Sigmoid colon (tissue), 7 donors: Measurements from ENCODE around the gene SCT. TPM values are rescaled to one million over a fixed set of nuclear protein-coding genes. Genes with fewer than 3 reads are reported as not detected.

ENCODE experiments used
- DNase-seq: peaks from one replicate; pipeline ENCODE4 v3.0.0-alpha.2; 2019
- H3K27ac ChIP-seq, 4 donors: fragments of 200-600 bp; sonication (generic); one replicate each; pipeline ENCODE4 v1.5.1; 2016 to 2019; ENCODE audit warnings: mild to moderate bottlenecking in 1 of 4
- H3K27me3 ChIP-seq, 3 donors: fragments of 200-600 bp; sonication (generic); one replicate each; pipeline ENCODE4 v1.5.1; 2019; ENCODE audit warnings: mild to moderate bottlenecking in 1 of 3
- H3K36me3 ChIP-seq, 4 donors: fragments of 200-600 bp; sonication (generic); one replicate each; pipeline ENCODE4 v1.5.1; 2016 to 2019
- H3K4me1 ChIP-seq, 4 donors: fragments of 200-600 bp; sonication (generic); one replicate each; pipeline ENCODE4 v1.5.1; 2017 to 2019
- H3K4me3 ChIP-seq, 4 donors: fragments of 200-600 bp; sonication (generic); one replicate each; pipeline ENCODE4 v1.5.1; 2017 to 2019; ENCODE audit warnings: mild to moderate bottlenecking in 2 of 4, moderate library complexity in 1 of 4
- H3K9me3 ChIP-seq, 4 donors: fragments of 200-600 bp in 3 of 4; sonication (generic) in 3 of 4; one replicate each; pipeline versions ENCODE4 v1.5.1 to v1.6.1; 2013 to 2019
- EP300 ChIP-seq, 4 donors: sonication (generic); formaldehyde crosslinking; IDR thresholded peaks; one replicate each; pipeline ENCODE4 v1.6.1; 2017; ENCODE audit warnings: antibody characterized with exemption in 4 of 4
- POLR2A ChIP-seq, 2 donors: fragments of 450-650 bp; IDR thresholded peaks; one replicate each; pipeline ENCODE4 v1.6.1; 2016; ENCODE audit warnings: antibody characterized with exemption in 2 of 2, mild to moderate bottlenecking in 2 of 2, moderate library complexity in 2 of 2
- POLR2AphosphoS5 ChIP-seq, 4 donors: sonication (generic); formaldehyde crosslinking; IDR thresholded peaks; one replicate each; pipeline ENCODE4 v1.6.1; 2017; ENCODE audit warnings: antibody characterized with exemption in 4 of 4
- WGBS, 2 donors: extraction: QIAGEN DNeasy Blood & Tissue Kit; methylation state at CpG; one replicate each; pipeline ENCODE4 v1.1.7; 2013; 5-methylcytosine and 5-hydroxymethylcytosine counted together
- intact Hi-C: fragments of 100-400 bp; cut with DNase I; formaldehyde crosslinking; loops from one replicate; pipeline ENCODE4 v1.15.1; 2023
- polyA plus RNA-seq, 3 donors: library from polyadenylated mRNA; stranded (reverse); fragments of 200-250 nt; gene quantifications; one replicate each; pipeline ENCODE4 v1.2.3, GENCODE V29; 2013
- total RNA-seq, 4 donors: library from RNA; depleted of rRNA; stranded (reverse); fragments of >200 nt; gene quantifications; one replicate each; pipeline ENCODE4 v1.1.0, GENCODE V29; 2016
- TF ChIP-seq, protein P1 (sequence below), 4 experiments: fragments of 450-650 bp in 3 of 4; fragments of 200-600 bp in 1 of 4; IDR thresholded peaks; one replicate each; pipeline ENCODE4 v1.5.1; 2016 to 2019; ENCODE audit warnings: antibody characterized with exemption in 4 of 4, mild to moderate bottlenecking in 3 of 4, moderate library complexity in 2 of 4
- donor health status: healthy with polysubstance abuse.
- donor health status: Bipolar disorder and iron deficiency.
- donor health status: healthy.

The SCT gene
- total and polyA plus RNA-seq, 7 donors, result 1.1 TPM; not detected in 6

DNA sequence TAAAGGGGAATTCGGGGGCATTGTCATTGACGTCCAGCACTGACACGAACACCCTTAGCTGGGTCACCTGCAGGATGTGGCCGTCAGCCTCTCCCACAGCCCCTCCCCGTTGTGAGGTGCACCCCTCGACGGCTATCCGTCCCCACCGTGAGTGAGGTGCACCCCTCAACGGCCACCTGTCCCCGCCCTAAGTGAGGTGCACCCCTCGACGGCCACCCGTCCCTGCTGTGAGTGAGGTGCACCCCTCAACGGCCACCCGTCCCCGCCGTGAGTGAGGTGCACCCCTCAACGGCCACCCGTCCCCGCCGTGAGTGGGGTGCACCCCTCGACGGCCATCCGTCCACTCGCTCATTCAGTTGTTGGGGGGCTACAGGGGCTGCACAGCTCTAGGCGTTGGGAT is 5.1 kb downstream of the SCT start:
- Histone ChIP-seq H3K4me3 (no peak overlapping the region), H3K27me3 (peaks cover 0 to 37% (median 0%) of the 10 kb centered on the region in 3 donors), H3K4me1 (peaks cover 0 to 8% (median 7%) of the 10 kb centered on the region in 4 donors), H3K27ac (no peak overlapping the region), H3K9me3 (no peaks in the 10 kb centered on the region), H3K36me3 (peaks cover 0 to 27% (median 8%) of the 10 kb centered on the region in 4 donors)
- intact Hi-C loops, result no loop called here
- no peak for DNase-seq
- 84 to 90% methylated on average over 27 of the region's 27 CpGs for WGBS, 2 donors
- TF ChIP-seq, protein P1, sequence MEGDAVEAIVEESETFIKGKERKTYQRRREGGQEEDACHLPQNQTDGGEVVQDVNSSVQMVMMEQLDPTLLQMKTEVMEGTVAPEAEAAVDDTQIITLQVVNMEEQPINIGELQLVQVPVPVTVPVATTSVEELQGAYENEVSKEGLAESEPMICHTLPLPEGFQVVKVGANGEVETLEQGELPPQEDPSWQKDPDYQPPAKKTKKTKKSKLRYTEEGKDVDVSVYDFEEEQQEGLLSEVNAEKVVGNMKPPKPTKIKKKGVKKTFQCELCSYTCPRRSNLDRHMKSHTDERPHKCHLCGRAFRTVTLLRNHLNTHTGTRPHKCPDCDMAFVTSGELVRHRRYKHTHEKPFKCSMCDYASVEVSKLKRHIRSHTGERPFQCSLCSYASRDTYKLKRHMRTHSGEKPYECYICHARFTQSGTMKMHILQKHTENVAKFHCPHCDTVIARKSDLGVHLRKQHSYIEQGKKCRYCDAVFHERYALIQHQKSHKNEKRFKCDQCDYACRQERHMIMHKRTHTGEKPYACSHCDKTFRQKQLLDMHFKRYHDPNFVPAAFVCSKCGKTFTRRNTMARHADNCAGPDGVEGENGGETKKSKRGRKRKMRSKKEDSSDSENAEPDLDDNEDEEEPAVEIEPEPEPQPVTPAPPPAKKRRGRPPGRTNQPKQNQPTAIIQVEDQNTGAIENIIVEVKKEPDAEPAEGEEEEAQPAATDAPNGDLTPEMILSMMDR (IDR thresholded peaks at IDR 0.05), result no peak

DNA sequence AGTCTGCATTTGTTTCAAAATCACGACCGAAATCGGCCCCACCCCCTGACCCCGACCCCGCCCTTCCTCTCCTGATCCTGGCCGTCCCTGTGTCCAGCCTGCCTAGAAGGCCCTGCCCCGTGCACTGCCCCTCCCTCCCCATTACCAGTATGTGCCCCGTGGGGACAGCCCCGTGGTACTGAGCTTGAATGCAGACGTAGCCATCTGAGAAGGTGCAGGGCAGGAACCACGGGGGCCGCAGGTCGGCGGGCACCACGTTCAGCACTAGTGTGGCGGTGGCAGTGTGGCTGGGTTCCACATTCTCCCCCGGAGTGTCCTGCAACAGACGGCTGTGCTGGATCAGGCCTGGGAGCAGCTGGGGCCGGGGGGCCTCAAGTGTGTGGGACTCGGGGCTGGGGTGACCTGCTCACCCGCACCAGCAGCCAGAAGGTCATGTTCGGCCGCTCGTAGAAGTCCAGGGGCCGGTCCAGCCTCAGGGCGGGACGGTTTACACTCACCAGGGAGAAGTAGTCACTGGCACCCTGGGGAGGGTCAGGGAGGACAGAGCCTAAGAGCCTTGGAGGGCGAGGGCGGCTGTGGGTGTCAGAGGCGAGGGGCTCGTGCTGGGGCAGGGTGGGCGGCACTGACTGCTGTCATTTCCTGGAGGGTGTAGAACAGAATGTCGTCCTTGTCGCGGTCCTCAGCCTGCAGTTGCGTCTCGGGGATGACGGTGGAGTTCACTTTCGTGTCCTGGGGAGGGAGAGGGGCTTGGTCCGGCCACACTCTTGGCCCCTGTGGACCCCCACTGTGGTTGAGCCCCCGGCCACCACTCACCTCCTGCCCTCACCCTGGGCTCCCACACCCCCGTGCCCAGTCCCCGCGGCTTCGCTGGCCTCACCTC is 5.8 kb downstream of the SCT start:
- peaks cover 0 to 6% (median 5%) of the 10 kb centered on the region in 4 donors for H3K4me1 ChIP-seq
- peaks cover 0 to 31% (median 0%) of the 10 kb centered on the region in 3 donors for H3K27me3 ChIP-seq
- no peak overlapping the region for H3K4me3 ChIP-seq
- TF ChIP-seq, protein P1 (IDR thresholded peaks at IDR 0.05), result no peak
- TF ChIP-seq POLR2A (IDR thresholded peaks at IDR 0.05) (no peak), EP300 (IDR thresholded peaks at IDR 0.05) (no peak), POLR2AphosphoS5 (IDR thresholded peaks at IDR 0.05) (no peak)
- intact Hi-C loops, result no loop called here
- H3K27ac ChIP-seq, result no peak overlapping the region
- H3K36me3 ChIP-seq, result peaks cover 0 to 27% (median 8%) of the 10 kb centered on the region in 4 donors
- DNase-seq, result peak; percentile 64
- WGBS, 2 donors, result 77% methylated on average over 45 of the region's 45 CpGs
- H3K9me3 ChIP-seq, result no peaks in the 10 kb centered on the region

DNA sequence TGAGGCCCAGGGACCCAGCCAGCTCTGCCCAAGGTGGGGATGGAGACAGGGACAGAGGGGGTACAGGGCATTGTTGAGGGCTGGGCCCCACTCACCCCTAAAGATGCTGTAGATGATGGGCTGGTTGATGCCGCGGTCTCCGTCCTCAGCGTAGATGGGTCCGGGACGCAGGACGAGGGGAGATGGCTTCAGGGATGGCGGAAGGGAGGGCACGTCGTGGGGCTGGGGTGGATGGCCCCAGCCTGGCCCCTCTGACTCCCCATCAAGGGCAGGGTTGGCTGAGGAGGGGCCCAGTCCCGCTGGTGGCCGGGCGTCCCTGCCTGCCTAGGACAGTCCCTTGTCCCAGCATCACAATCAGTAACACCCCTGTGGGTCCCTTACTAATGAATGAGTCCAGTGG is 6.8 kb downstream of the SCT start:
- TF ChIP-seq POLR2AphosphoS5 (IDR thresholded peaks at IDR 0.05), result no peak
- TF ChIP-seq POLR2A (IDR thresholded peaks at IDR 0.05), result no peak
- TF ChIP-seq EP300 (IDR thresholded peaks at IDR 0.05), result no peak
- 96 to 97% methylated on average over 13 of the region's 13 CpGs for WGBS, 2 donors
- intact Hi-C loops, result no loop called here

DNA sequence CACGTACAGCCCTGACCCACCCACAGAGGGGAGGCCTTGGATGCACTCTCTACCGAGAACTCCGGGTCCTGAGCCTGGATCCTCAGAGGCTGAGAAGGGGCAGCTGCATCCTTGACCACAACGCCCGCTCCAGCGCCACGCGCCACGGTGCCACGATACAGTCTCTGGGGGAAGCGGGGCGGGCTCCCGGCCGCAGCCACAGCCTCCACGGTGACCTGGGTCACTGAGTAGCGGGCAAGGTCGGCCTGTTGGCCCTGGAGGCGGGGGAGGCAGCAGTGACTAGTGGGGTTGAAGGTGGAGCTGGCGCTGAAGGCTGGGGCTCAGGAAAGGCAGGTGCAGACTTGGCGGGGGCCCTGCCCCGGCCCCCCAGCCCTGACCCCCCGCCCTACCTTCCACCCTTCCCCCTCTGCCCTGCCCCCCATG is 7.3 kb downstream of the SCT start:
- intact Hi-C loops, result loop anchor here (5.0 kb wide), 1 partner anchor 42 kb away; the partner anchor contains the start of gene PHRF1
- DNase-seq, result peak; percentile 62
- H3K27ac ChIP-seq, result no peak overlapping the region
- no peaks in the 10 kb centered on the region for H3K9me3 ChIP-seq
- H3K27me3 ChIP-seq, result peaks cover 0 to 17% (median 0%) of the 10 kb centered on the region in 3 donors
- H3K36me3 ChIP-seq, result peaks cover 0 to 27% (median 8%) of the 10 kb centered on the region in 4 donors
- TF ChIP-seq, protein P1 (IDR thresholded peaks at IDR 0.05), result no peak
- TF ChIP-seq POLR2AphosphoS5 (IDR thresholded peaks at IDR 0.05) (no peak), EP300 (IDR thresholded peaks at IDR 0.05) (no peak), POLR2A (IDR thresholded peaks at IDR 0.05) (no peak)
- H3K4me3 ChIP-seq, result no peak overlapping the region
- peaks cover 0 to 17% (median 14%) of the 10 kb centered on the region in 4 donors for H3K4me1 ChIP-seq
- WGBS, 2 donors, result 94 to 95% methylated on average over 22 of the region's 22 CpGs

More for the DNA sequence above, 6.8 kb downstream of the SCT start:
- H3K4me1 ChIP-seq, result peaks cover 0 to 11% (median 8%) of the 10 kb centered on the region in 4 donors
- H3K9me3 ChIP-seq, result no peaks in the 10 kb centered on the region
- DNase-seq, result no peak
- H3K4me3 ChIP-seq, result no peak overlapping the region
- H3K36me3 ChIP-seq, result peaks cover 0 to 27% (median 8%) of the 10 kb centered on the region in 4 donors
- peaks cover 0 to 21% (median 0%) of the 10 kb centered on the region in 3 donors for H3K27me3 ChIP-seq
- no peak overlapping the region for H3K27ac ChIP-seq
